Iris pigment epithelial cell (primary cell): ENCODE data around the gene TCF25.
"Not testable (repeated sequence)": the region's sequence is repeated elsewhere in the genome, so short reads cannot be mapped to it uniquely, and the experiment has no call there.

Source experiments
- DNase-seq: peaks from one replicate; pipeline ENCODE4 v3.0.0-alpha.2; 2011; ENCODE audit warnings: low read depth

Gene TCF25

DNA sequence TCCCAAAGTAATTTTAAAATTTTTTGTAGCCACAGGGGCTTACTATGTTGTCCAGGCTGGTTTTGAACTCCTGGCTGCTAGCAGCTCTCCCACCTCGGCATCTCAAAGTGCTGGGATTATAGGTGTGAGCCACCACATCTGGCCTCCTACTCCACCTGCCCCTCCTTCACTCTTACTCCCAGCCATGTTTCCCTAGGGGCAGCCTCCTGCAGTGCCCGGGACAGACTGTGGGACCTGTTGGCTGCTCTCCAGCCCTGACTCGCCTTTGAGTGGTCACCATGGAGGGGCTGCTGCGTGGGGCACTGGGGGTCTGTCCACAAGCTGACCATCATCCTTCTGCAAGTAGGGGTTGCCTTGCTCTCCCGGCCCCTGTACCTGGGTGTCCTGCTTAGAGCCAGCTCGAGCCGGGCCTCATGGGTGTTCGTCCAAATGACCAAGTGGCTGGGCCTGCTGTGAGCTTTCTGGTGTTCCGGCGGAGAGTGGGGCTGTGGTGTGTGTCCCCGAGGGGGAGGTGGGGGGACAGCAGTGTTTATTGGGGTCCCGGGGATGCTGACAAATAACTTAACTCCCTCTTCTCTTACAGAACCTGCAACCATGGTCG is 28.6 kb upstream of the TCF25 start:
- no peak for DNase-seq

DNA sequence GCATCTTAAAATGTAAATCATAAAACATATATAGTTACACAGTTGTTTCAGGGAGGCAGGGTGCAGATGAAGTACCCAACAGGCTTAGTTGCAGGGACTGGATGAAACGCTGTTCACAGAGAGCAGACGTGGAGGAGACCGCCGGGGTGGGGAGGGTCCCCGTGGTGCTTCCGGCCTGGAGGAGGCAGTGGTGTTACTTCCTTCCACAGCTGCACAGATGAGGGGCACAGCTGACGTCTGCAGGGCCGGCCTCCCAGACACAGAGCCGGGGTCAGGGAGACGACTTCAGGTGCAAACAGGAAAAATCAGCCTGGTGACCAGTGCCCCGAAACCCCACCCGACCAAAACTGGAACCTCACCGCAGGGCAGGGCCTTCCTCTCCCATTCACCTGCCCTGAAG is 28.0 kb upstream of the TCF25 start:
- DNase-seq, result no peak

DNA sequence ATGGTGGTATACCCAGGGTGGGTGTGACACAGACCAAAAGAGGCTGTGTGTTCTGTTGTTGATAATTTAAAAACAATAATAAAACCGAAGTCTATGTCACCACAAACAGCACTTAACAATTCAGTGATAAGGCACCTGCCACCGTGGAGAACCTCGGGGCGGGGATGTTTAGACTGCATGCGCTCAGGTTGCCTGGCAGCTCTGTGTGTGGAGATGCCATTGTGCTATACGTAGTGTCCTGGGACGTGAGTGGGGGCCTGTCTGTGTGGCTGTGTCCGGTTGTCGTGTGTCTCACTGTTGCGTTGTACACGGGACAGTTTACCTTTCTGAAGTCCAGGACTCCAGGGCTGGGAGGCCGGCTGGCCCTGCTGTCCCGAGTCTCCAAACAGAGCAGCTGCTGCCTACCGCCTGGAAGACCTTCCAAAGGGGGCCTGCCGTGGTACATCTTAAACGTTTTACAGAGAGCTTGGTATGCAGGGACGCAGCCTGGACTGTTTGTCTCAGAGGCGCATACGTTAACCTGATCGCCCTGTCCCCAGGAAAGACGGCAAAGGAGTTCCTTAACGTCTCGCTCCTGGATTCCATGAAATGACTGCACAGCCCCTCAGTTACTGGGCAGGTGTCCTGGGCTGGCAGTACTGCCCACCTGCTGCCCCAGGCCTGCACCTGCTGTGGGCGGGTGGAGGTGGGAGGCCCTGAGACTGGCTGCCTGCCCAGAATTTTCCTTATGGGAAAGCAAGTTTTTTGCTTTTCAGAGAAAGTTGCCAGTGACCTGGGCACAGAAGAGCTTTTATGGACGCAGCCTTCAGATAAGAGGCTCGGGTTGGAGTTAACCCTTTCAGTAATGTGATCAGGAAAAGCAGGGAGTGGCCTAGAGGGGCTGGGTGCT is 26.1 kb upstream of the TCF25 start:
- no peak for DNase-seq

DNA sequence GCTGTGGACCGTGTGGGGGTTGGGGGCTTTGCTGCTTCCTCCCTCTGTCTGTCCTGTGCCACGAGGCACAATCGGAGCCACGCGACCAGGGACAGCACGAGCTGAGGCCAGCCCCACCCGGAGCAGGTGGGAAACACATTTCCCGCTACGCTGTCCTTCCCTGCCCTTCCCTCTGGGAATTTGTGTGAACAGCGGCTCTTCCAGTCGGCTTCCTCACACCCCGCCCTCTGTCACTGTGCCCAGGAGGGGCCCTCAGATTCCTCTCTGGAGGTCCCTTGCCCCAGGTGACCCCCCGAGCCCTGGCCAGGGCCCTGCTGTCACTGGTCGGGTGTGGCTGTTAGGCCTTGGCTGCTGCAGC is 25.5 kb upstream of the TCF25 start:
- DNase-seq, result no peak

DNA sequence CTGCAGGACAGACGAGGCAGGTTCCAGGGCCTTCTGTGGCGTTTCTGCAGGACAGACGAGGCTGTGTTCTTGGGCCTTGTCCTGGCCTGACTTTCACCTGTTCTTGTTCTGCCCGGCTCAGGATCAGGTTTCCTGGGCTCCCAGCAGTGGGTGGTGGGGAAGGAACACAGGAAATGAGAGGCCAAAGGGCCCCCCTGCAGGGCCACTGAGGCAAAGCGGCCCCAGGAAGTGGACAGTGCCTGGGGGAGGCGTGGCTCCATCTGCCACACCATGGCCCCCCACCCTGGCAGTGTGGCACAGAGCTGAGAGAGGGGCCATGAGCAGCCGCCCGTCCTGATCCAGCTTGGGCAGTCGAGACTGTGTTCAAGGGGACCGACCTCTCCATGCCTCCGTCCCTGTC is 24.4 kb upstream of the TCF25 start:
- DNase-seq, result no peak

DNA sequence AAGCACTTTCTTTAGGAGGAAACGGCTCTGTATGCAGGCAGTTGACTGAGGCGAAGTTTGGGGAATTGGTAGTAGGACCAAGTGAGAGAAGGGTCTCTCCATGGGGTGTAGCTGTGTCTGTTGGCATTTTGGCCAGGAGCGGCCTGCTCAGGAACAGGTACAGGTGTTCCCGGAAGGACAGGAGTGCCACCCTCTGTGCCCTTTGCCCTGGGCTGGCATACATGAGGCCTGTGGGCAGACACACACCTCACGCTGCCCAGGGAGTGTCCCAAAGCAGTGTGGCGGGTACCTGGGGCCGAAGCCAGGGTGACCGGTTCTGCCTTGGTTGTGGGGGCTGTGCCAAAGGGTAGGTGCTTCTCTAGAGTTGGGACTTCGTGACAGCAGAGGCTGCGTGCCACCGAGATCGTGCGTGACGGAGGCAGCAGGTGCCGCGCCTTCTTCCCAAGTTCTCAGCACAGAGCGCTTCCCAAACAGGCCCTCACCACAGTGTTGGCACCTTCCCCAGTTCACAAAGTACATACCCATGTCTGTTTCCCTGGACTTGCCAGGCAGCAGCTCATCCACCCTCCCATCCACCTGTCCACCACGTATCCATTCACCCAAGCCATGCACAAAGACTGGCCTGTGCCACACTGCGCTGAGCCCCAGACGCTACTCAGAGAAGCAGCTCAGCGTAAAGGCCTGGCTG is 19.9 kb upstream of the TCF25 start:
- no peak for DNase-seq

DNA sequence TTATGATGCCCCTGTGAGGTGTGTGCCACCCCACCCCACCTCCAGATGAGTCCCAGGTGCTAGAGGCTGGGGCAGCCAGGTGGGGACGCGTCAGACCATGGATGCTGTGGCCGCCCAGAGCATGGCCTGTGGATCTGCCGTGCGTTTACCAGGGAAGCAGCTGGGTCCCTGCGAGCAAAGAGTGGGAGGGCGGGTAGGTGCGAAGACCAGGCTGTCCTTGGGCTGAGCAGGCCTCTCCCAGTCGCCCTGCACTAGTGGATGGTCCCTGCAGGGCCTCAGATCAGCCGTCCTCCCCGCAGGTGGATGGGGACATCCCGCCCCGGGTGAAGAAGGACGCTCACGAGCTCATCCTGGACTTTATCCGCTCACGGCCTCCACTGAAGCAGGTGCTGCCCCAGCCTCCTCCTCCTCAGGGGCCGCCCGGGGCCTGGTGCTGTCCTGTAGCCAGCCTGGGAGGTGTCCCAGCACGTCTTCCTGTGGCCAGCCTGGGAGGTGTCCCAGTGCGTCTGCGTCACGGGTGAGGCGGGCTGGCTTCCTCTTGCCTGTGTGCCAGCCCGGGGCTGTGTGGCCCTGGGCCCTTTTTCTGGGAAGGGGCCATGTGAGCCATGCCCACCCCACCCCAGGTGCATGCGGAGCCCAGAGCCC is 18.0 kb upstream of the TCF25 start:
- no peak for DNase-seq

DNA sequence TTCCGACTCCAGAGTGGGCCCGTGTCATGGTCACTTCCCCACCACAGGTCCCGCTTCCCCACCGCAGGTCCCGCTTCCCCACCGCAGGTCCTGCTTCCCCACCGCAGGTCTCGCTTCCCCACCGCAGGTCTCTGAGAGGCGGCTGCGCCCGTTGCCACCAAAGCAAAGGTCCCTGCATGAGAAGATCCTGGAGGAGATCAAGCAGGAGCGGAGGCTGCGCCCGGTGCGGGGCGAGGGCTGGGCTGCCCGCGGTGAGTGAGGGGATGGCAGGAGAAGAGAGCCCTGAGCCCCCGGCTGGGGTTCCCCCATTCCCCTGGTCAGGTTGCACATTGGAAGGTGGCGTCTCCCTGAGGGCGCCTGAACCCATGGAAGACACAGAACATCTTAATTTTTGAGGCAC is 17.4 kb upstream of the TCF25 start:
- DNase-seq, result no peak

DNA sequence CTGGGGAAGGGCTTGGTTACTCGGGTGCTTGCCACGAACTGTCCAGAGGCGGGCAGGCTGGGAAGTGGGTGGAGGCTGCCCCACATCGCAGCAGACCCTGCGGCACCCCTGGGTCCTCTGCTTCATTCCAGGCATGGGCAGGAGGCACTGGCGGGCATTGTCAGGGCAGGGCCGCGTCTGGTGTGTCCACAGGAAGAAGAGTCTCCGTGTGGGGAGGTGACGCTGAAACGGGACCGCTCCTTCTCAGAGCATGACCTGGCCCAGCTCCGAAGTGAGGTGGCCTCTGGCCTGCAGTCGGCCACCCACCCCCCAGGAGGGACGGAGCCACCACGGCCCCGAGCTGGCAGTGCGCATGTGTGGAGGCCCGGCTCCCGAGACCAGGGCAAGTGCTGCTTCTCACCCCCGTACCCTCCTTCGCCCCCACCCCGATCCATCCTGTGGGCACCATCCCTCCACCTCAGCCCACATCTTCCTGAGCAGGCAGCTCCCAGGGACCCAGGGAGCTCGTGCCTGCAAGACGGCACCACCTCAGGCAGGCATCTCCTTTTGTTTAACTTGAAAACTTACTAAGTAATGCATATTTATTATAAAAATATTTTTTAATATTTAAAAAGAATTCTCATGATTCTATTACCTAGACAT is 14.3 kb upstream of the TCF25 start:
- no peak for DNase-seq

DNA sequence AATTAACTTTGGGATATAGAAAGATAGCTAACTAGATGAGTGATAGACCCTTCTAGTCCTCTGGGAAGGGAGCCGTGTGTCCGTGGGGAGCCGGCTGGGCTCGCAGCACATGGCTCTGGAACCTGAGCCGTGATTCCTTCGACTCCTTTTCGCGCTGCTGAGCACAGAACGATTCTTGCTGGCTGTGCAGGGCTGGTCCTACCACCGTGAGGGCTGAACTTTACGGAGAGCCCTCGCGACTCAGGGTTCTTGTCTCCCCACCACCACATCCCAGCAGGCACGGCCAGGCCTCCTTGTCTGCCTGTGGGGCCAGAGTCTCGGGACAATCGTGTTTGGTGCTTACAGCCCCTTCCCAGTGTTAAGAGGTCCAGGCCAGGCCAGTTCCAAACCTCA is 13.8 kb upstream of the TCF25 start:
- DNase-seq, result no peak

DNA sequence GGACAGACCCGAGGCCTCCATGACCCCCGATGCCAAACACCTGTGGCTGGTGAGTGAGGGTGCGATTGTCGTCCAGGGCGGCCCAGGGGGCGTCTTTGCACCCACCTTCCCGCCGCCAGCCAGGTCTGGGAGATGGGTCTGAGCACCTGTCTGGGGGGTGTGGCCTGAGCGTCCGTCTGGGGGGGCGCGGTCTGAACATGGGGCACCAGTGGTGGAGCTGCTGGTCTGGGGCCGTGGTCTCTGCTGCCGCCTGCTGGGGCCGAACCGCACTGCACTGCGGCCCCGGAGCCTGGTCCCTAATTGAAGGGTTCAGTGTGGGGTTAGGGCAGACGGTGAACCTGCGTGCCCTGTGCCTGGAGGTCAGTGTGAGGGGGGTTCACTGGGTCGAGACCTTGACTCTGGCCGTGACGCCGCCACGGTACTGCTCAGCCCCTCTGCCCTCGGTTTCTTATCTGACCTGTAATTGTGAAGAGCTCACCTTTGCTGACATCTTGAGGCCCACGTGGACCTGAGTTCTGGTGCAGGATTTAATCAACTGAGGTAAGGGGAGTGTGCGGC is 12.6 kb upstream of the TCF25 start:
- DNase-seq, result peak; percentile 24

DNA sequence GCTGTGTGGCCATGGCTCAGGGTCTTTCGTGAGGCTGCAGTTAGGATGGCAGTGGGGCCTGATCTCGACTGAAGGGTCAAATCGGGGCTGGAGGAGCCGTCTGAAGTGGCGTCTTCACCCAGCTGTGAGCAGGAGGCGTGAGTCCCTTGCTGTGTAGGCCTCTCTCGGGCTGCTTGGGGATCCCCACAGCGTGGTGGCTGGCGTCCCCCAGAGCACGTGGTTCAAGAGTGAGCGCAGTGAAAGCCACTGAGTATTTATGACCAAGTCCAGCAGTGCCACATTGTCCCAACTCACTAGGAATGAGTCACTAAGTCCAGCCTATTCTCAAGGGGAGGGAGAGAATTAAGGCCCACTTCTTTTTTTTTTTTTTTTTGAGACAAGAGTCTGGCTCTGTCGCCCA is 11.7 kb upstream of the TCF25 start:
- DNase-seq, result no peak

DNA sequence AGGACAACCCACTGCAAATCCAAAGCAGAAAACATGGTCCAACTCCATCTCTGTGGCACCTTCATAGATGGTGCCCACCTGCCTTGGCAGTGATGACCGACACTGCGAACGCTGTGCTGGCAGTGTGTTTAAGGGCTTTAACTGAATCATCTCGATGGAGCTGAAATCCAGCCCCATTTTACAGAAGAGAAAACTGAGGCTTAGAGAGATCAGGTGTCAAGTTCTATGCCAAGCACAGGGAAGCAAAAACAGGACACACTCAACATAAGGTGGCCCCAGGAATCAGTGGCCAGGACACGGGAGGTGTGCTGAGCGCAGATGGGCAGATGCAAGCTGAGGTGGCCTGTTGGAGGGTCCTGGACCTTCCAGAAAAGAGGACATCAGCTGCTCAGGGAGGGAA is 10.7 kb upstream of the TCF25 start:
- DNase-seq, result no peak

DNA sequence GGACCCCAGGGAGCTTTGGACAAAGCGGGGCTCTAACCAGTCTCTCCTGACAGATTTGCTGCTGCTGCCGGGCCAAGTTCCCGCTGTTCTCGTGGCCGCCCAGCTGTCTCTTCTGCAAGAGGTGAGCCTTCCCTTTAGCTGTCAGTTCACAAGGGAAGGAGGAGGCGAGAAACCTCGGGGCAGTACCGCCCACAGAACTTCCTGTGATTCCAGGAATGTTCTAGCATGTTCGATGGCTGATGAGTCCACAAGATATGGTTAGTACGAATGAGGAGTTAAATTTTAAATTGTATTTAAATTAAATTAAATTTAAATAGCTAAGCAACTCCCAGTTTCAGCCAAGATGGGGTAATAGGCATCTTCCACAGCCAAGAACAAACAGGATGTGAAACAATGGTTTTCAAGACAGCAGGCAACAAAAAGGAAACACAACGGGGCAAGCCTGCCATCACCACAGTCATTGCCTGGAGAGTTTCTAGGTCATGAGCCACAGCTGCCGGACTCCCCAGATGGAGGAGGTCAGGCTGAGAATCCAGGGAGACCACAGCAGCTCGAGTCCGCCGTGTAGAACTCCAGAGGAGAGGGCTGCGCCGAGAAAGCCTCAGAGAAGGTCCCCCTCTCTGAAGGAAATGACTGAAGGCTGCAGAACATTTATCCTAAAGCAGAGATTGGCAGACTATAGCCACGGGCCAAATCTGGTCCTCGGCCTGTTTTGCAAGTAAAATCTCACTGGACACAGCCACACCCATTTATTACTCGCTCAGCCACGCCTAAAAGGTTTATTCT is 9.5 kb upstream of the TCF25 start:
- peak; percentile 70 for DNase-seq

DNA sequence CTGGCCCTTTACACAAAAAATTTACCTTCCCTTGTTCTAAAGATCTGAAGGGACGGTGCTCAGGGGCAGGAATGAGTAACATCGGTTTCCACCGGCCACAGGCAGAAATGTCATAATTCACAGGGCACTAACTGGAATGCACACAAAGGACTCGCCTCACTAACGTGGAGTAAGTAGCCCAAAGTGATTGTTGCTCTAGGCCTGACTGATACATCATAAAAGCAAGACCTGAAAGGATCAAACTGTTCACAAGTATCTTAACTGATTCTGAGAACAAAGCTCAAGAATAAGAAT is 8.9 kb upstream of the TCF25 start:
- peak; percentile 26 for DNase-seq

DNA sequence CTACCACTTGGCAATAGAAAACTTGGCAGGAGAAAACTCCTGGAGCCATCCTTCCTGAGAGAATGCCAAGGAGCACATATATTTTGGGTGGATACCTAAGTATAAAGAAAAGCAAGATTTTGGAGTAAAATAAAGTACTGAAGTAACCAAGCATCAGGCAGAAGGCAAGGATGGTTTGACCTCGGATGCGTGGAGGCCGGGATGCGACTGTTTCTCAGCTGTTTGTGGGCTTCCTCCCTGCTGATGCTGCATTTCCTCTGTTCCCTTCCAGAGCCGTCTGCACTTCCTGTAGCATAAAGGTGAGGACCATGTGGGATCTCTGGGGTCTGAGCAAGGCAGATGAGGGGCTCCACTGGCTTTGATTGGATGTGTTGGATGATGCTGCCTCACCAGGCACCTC is 5.5 kb upstream of the TCF25 start:
- no peak for DNase-seq

DNA sequence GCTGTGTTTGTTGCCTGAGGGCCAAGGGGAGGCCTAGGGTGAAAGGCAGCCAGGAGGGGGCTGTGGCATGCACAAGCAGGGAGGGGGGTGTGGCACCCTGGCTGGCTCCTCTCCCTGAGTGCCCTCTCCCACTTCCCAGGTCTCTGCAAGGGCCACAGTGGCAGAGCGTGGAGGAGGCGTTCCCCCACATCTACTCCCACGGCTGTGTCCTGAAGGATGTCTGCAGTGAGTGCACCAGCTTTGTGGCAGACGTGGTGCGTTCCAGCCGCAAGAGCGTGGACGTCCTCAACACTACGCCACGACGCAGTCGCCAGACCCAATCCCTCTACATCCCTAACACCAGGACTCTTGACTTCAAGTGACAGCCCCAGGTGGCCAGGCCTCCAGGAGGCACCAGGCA is 3.5 kb upstream of the TCF25 start:
- DNase-seq, result no peak

DNA sequence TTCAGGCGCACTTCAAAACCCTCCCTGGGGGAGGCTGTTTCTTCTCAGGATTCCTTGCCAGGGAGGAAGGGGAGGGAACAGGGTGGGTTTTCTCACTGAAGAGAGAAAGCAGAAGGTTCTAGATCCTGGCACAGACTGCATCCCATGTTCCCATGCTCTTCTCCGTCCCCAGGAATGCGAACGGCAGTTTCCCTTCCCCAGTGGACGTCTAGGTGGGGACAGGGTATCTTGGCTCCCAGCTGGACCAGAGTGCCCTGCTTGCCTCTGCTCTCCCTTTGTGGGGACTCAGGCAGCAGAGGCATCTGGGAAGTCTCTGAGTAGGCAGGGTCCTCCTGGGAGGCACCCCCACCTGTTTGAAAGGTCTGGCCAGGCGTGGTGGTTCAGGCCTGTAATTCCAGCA is 3.0 kb upstream of the TCF25 start:
- DNase-seq, result no peak

DNA sequence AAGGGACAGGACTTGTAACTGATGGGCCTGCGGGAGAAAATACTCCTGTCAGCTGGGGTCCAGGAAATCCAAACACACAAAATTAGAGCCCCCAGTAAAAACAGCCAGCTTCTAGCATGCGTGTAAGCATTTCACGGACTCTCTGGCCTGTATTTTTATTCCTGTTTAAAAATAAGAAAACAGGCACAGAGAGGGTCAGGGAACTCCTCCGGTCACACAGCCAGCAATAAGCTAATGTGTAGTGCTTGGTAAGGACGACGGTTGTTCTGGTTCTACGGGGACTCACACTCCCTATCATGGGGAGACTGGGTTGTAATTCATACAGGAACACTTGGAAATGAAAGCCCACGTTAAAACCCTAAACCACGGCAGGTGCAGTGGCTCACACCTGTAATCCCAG is 1.5 kb upstream of the TCF25 start:
- no peak for DNase-seq

DNA sequence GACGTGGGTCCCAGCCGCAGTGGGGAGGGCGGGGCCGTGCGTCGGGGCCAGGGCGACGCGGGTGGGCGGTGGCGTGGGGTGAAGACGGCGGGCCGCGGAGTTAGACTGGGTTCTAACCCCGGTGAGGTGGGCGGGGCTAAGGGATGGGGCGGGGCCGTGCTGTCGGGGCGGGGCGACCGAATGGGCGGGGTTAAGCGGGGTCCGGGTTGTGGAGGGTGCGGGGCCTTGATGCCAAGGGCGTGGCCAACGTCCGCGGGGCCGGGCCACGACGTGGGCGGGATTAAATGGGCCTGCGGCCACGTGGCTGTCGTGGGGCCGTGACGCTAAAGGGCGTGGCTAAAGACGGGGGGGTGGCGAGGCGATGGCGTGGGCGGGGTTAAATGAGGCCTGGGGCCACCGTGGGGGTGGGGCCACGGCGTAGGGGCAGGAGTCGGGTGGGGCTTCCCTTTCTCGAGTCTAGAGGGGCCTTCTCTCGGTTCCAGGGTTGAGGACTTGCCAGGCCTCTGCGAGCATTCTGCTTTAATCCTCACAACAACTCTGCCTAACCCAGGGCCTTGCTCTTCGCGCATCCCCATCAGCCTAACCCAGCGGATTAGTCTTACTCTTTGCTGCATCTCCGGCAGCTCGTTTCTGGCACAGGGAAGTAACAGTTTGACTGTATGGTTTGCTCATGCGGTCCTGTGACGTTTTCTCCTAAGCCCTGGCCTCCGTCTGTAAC is 739 bp downstream of the TCF25 start:
- peak; percentile 93 for DNase-seq

DNA sequence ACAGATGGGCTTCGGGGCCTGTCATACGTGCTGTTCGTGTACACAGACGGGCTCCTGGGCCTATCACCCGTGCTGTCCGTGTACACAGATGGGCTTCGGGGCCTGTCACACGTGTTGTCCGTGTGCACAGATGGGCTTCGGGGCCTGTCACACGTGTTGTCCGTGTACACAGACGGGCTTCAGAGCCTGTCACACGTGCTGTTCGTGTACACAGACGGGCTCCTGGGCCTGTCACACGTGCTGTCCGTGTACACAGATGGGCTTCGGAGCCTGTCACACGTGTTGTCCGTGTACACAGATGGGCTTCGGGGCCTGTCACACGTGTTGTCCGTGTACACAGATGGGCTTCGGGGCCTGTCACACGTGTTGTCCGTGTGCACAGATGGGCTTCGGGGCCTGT is 5.7 kb downstream of the TCF25 start:
- not testable (repeated sequence) for DNase-seq
